ENCODE measurements around the gene BAZ2B.
A peak's percentile ranks its signal among the peaks of the same experiment; 100 is the strongest.
"Not testable (repeated sequence)": the region's sequence is repeated elsewhere in the genome, so short reads cannot be mapped to it uniquely, and the experiment has no call there.

The BAZ2B gene

GRCh38 chr2:159538801-159539200, 77.5 kb downstream of the BAZ2B start:
- ATAC-seq (no peak), DNase-seq (no peak)
- Mint-ChIP-seq H3K27me3 (no peaks in the 10 kb centered on the region), H3K9me3 (peaks cover 6 to 14% of the 10 kb centered on the region in 2 donors), H3K4me1 (no peaks in the 10 kb centered on the region), H3K27ac (no peak overlapping the region), H3K4me3 (no peak overlapping the region)

- H3K27ac Mint-ChIP-seq, H3K27me3 Mint-ChIP-seq, H3K4me1 Mint-ChIP-seq, H3K4me3 Mint-ChIP-seq, DNase-seq, H3K9me3 Mint-ChIP-seq, ATAC-seq: not testable (repeated sequence)
These were observed 81.1 kb downstream of the BAZ2B start for GRCh38 chr2:159535261-159535660.

- no peak for DNase-seq
- ATAC-seq: no peak
- Mint-ChIP-seq H3K27ac (no peak overlapping the region), H3K4me3 (no peak overlapping the region), H3K4me1 (no peaks in the 10 kb centered on the region), H3K9me3 (no peaks in the 10 kb centered on the region), H3K27me3 (no peaks in the 10 kb centered on the region)
These were observed 84.9 kb downstream of the BAZ2B start for GRCh38 chr2:159531475-159531874.

- Mint-ChIP-seq H3K27me3 (no peaks in the 10 kb centered on the region), H3K4me1 (no peaks in the 10 kb centered on the region), H3K27ac (no peak overlapping the region), H3K4me3 (no peak overlapping the region), H3K9me3 (no peaks in the 10 kb centered on the region)
- DNase-seq: no peak
- ATAC-seq: no peak
These were observed 89.9 kb downstream of the BAZ2B start for GRCh38 chr2:159526433-159526832.

GRCh38 chr2:159525012-159525411, 91.3 kb downstream of the BAZ2B start:
- Mint-ChIP-seq H3K4me3 (no peak overlapping the region), H3K9me3 (no peaks in the 10 kb centered on the region), H3K4me1 (no peaks in the 10 kb centered on the region), H3K27ac (no peak overlapping the region), H3K27me3 (no peaks in the 10 kb centered on the region)
- ATAC-seq: no peak
- no peak for DNase-seq

- H3K27ac Mint-ChIP-seq: no peak overlapping the region
- H3K4me3 Mint-ChIP-seq: no peak overlapping the region
- no peaks in the 10 kb centered on the region for H3K9me3 Mint-ChIP-seq
- ATAC-seq (no peak), DNase-seq (no peak)
- no peaks in the 10 kb centered on the region for H3K27me3 Mint-ChIP-seq
- H3K4me1 Mint-ChIP-seq: peaks cover 5% of the 10 kb centered on the region
These were observed 95.1 kb downstream of the BAZ2B start for GRCh38 chr2:159521272-159521671.

GRCh38 chr2:159518321-159519005, 97.9 kb downstream of the BAZ2B start:
- peaks cover 0 to 6% of the 10 kb centered on the region in 2 donors for H3K9me3 Mint-ChIP-seq
- DNase-seq (no peak), ATAC-seq (no peak)
- no peak overlapping the region for H3K27ac Mint-ChIP-seq
- no peaks in the 10 kb centered on the region for H3K27me3 Mint-ChIP-seq
- no peak overlapping the region for H3K4me3 Mint-ChIP-seq
- H3K4me1 Mint-ChIP-seq: peaks cover 15% of the 10 kb centered on the region

- peak overlapping the region; percentile 97 for H3K27ac Mint-ChIP-seq
- H3K9me3 Mint-ChIP-seq: peaks cover 0 to 9% of the 10 kb centered on the region in 2 donors
- peaks cover 19% of the 10 kb centered on the region for H3K4me1 Mint-ChIP-seq
- DNase-seq (peak; percentile 8 to 14), ATAC-seq (peak; percentile 97)
- H3K27me3 Mint-ChIP-seq: no peaks in the 10 kb centered on the region
- H3K4me3 Mint-ChIP-seq: peak overlapping the region; percentile 77 to 88
These were observed 100.0 kb downstream of the BAZ2B start for GRCh38 chr2:159516241-159516758.

GRCh38 chr2:159515441-159515840, 100.9 kb downstream of the BAZ2B start:
- Mint-ChIP-seq H3K9me3 (peaks cover 0 to 9% of the 10 kb centered on the region in 2 donors), H3K27ac (peak overlapping the region; percentile 61 to 93), H3K4me3 (peak overlapping the region; percentile 69 to 81), H3K4me1 (peaks cover 19% of the 10 kb centered on the region), H3K27me3 (no peaks in the 10 kb centered on the region)
- ATAC-seq (no peak), DNase-seq (no peak)

- Mint-ChIP-seq H3K4me3 (peak overlapping the region; percentile 4 to 33), H3K4me1 (peaks cover 19% of the 10 kb centered on the region), H3K27ac (no peak overlapping the region), H3K9me3 (peaks cover 0 to 9% of the 10 kb centered on the region in 2 donors), H3K27me3 (no peaks in the 10 kb centered on the region)
- DNase-seq: no peak
- no peak for ATAC-seq
These were observed 102.6 kb downstream of the BAZ2B start for GRCh38 chr2:159513745-159514144.

GRCh38 chr2:159508140-159508539, 108.2 kb downstream of the BAZ2B start:
- DNase-seq (no peak), ATAC-seq (no peak)
- Mint-ChIP-seq H3K27ac (no peak overlapping the region), H3K4me1 (peaks cover 29% of the 10 kb centered on the region), H3K4me3 (no peak overlapping the region), H3K27me3 (no peaks in the 10 kb centered on the region), H3K9me3 (no peaks in the 10 kb centered on the region)

- H3K4me1 Mint-ChIP-seq: peaks cover 28% of the 10 kb centered on the region
- DNase-seq: no peak
- ATAC-seq: no peak
- no peaks in the 10 kb centered on the region for H3K27me3 Mint-ChIP-seq
- peaks cover 0 to 4% of the 10 kb centered on the region in 2 donors for H3K9me3 Mint-ChIP-seq
- H3K27ac Mint-ChIP-seq: no peak overlapping the region
- H3K4me3 Mint-ChIP-seq: no peak overlapping the region
These were observed 109.4 kb downstream of the BAZ2B start for GRCh38 chr2:159506764-159507440.

- Mint-ChIP-seq H3K9me3 (peaks cover 0 to 7% of the 10 kb centered on the region in 2 donors), H3K4me1 (peaks cover 28% of the 10 kb centered on the region), H3K27me3 (no peaks in the 10 kb centered on the region), H3K4me3 (no peak overlapping the region), H3K27ac (no peak overlapping the region)
- no peak for ATAC-seq
- no peak for DNase-seq
These were observed 110.1 kb downstream of the BAZ2B start for GRCh38 chr2:159506202-159506601.

GRCh38 chr2:159505196-159505595, 111.2 kb downstream of the BAZ2B start:
- no peak overlapping the region for H3K4me3 Mint-ChIP-seq

GRCh38 chr2:159501743-159502142, 114.6 kb downstream of the BAZ2B start:
- Mint-ChIP-seq H3K4me1 (peaks cover 22% of the 10 kb centered on the region), H3K4me3 (no peak overlapping the region), H3K27me3 (no peaks in the 10 kb centered on the region), H3K27ac (no peak overlapping the region), H3K9me3 (peaks cover 0 to 7% of the 10 kb centered on the region in 2 donors)
- ATAC-seq: no peak
- no peak for DNase-seq

More at GRCh38 chr2:159505196-159505595, 111.2 kb downstream of the BAZ2B start:
- H3K4me1 Mint-ChIP-seq: peaks cover 28% of the 10 kb centered on the region
- no peak for ATAC-seq
- H3K27ac Mint-ChIP-seq: no peak overlapping the region
- H3K27me3 Mint-ChIP-seq: no peaks in the 10 kb centered on the region
- H3K9me3 Mint-ChIP-seq: peaks cover 0 to 7% of the 10 kb centered on the region in 2 donors
- DNase-seq: no peak

- Mint-ChIP-seq H3K27me3 (no peaks in the 10 kb centered on the region), H3K4me3 (no peak overlapping the region), H3K4me1 (peaks cover 13% of the 10 kb centered on the region), H3K9me3 (peaks cover 0 to 7% of the 10 kb centered on the region in 2 donors), H3K27ac (no peak overlapping the region)
- peak; percentile 65 for ATAC-seq
- DNase-seq: no peak
These were observed 118.5 kb downstream of the BAZ2B start for GRCh38 chr2:159497847-159498246.
